ENCODE measurements around the gene RALBP1.
A peak's percentile ranks its signal among the peaks of the same experiment; 100 is the strongest.
"Not testable (repeated sequence)": the region's sequence is repeated elsewhere in the genome, so short reads cannot be mapped to it uniquely, and the experiment has no call there.

Gene RALBP1

GRCh38 chr18:9474983-9475642, at the start of gene RALBP1:
Gene RALBP1 (plus strand): TSS chr18:9475513. CDS start chr18:9513046, 37,533 bp downstream.
- peak; percentile 88 for DNase-seq (ENCODE audit: low read depth)

- DNase-seq (ENCODE audit: low read depth), result no peak
Measured at GRCh38 chr18:9426753-9427152, 48.6 kb upstream of the RALBP1 start.

- DNase-seq (ENCODE audit: low read depth), result no peak
Measured at GRCh38 chr18:9428301-9428706, 47.0 kb upstream of the RALBP1 start.

- DNase-seq (ENCODE audit: low read depth), result no peak
Measured at GRCh38 chr18:9428862-9429661, 46.3 kb upstream of the RALBP1 start.

GRCh38 chr18:9429662-9429993, 45.7 kb upstream of the RALBP1 start:
- DNase-seq (ENCODE audit: low read depth), result no peak

GRCh38 chr18:9430315-9430714, 45.0 kb upstream of the RALBP1 start:
- DNase-seq (ENCODE audit: low read depth), result not testable (repeated sequence)

DNA sequence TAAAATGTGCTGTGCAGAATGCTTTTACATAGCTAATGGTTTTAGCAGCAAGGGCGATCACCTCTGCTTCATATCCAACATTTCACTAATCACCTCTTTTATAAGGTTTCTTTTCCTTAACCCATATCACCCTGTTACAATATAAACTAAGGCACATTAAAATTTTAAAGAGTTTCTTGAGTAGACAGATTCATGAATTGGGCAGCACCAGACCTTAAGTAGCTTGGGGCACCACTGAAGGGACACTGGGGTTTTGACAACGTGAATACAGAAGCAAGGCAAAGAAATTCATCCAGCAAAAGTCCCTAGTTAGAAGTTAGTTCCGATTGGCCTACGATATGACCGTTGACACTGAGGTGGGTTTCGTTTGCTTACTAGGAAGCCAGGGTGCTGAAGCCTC, 44.0 kb upstream of the RALBP1 start:
- no peak for DNase-seq (ENCODE audit: low read depth)

- peak; percentile 5 for DNase-seq (ENCODE audit: low read depth)
Measured at GRCh38 chr18:9433122-9433521, 42.2 kb upstream of the RALBP1 start.

- no peak for DNase-seq (ENCODE audit: low read depth)
Measured at GRCh38 chr18:9433671-9434121, 41.6 kb upstream of the RALBP1 start.

GRCh38 chr18:9434122-9434701, 41.1 kb upstream of the RALBP1 start:
- DNase-seq (ENCODE audit: low read depth), result no peak

DNA sequence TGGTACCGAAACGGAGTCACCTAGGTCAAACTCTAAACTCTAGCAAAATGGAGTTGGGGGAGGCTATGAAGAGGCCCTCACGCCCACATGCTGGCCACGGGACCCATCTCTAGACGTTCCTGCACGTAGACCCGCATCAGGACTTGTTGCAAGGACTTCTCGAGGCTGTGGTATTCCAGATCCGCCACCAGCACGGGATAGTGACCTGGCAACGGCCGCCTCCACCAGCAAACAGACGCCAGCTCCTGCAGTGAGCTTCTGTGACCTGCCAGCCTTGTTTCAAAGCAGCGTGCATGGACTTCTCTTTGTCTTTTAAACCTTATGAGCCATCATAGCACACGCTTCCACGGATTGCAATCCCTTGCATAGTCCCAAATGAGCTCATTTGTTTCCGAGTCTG, 40.3 kb upstream of the RALBP1 start:
- no peak for DNase-seq (ENCODE audit: low read depth)

GRCh38 chr18:9436206-9436929, 38.9 kb upstream of the RALBP1 start:
- DNase-seq (ENCODE audit: low read depth), result no peak

DNA sequence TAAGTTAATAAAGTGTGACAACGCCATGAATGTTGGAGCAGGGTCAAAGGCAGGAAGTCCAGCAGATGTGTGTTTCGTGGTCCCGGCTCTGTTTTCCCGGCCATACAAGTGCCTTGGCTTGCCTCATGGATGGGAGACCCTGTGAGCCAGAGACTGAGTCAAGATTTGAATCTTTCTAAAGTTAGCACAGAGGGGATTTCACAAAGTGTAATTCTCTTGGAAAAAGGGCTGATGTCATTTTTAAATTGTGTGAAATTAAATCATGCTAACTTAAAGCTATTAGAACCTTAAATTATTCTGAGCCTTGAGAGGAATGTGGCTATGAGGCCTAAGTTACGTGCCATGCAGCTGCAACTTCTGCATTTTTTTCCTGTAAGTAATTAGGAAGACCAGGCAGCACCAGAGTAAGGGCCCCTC, 38.3 kb upstream of the RALBP1 start:
- no peak for DNase-seq (ENCODE audit: low read depth)

- no peak for DNase-seq (ENCODE audit: low read depth)
Measured at GRCh38 chr18:9437672-9438071, 37.6 kb upstream of the RALBP1 start.

DNA sequence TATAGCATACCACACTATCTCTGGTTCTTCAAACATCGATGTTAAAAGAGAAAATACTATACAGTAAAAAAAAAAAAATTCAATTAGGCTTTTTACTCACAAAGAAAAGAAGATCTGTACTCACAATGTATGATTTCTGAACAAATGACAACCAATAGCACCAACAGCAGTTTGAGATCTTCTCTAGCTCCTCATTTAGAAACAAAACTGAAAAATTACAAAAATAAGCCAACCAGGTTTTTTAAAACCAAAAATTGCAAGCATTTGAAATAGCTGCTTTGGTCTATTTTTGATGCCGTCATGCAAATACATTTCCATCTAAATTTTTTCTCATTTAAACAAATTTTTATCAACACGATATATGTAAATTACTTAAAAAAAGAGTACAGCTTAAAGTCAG, 34.3 kb upstream of the RALBP1 start:
- DNase-seq (ENCODE audit: low read depth), result no peak

GRCh38 chr18:9444549-9444948, 30.8 kb upstream of the RALBP1 start:
- no peak for DNase-seq (ENCODE audit: low read depth)

DNA sequence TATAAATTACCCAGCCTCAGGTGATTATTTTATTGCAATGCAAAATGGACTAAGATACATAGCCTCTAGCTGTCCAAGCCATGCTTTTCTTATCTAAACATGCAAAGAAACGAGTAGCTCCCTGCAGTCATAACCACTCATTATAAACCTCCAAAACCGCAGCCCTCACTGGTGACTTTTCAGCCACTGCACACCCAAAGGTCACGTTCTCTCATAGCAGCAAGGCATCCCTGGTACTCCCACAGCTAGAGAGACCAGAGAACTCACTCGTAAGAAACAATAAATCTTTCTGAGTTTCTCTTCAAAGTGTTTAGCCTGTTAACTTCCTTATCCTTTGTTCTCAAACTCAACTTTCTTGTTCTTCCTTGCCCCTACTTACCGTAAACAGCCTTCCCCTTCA, 28.5 kb upstream of the RALBP1 start:
- DNase-seq (ENCODE audit: low read depth), result no peak

- no peak for DNase-seq (ENCODE audit: low read depth)
Measured at GRCh38 chr18:9447334-9447733, 28.0 kb upstream of the RALBP1 start.

GRCh38 chr18:9449600-9450414, 25.5 kb upstream of the RALBP1 start:
- DNase-seq (ENCODE audit: low read depth), result no peak

DNA sequence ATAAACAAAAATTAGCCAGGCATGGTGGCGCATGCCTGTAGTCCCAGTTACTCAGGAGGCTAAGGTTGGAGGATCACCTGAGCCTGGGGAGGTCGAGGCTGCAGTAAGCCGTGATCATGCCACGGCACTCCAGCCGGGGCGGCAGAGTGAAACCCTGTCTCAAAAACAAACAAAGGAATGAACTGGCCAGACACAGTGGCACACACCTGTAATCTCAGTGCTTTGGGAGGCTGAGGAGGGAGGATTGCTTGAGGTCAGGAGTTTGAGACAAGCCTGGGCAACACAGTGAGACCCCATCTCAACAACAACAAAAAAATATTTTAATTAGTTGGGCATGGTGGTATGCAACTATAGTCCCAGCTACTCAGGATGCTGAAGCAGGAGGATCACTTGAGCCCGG, 24.4 kb upstream of the RALBP1 start:
- DNase-seq (ENCODE audit: low read depth), result not testable (repeated sequence)

- no peak for DNase-seq (ENCODE audit: low read depth)
Measured at GRCh38 chr18:9453283-9453682, 22.0 kb upstream of the RALBP1 start.

Data from CMK (cell line).